GM23248 (cell line): ENCODE data around the gene DCUN1D2.

Source experiments
- EZH2 ChIP-seq: fragments of 200-600 bp; sonication (generic); IDR thresholded peaks from 2 replicates; pipeline ENCODE4 v1.6.1; 2018; ENCODE audit warnings: antibody characterized with exemption, mild to moderate bottlenecking; ENCODE audit not compliant: insufficient read depth, poor library complexity, severe bottlenecking
- EZH2phosphoT487 ChIP-seq: fragments of 200-600 bp; sonication (generic); IDR thresholded peaks from 2 replicates; pipeline ENCODE4 v1.6.1; 2018; ENCODE audit warnings: antibody characterized with exemption, moderate library complexity, mild to moderate bottlenecking, low read depth; ENCODE audit not compliant: insufficient read depth

- TF ChIP-seq EZH2 (no peak), EZH2phosphoT487 (no peak)
Observed at GRCh38 chr13:113460599-113460998, 29.9 kb downstream of the DCUN1D2 start.
